HEK293 (cell line): ENCODE data around the gene ARAP1.
A peak's percentile ranks its signal among the peaks of the same experiment; 100 is the strongest.

Experiments
- CTCF ChIA-PET: fragments of 350-600 bp; formaldehyde crosslinking; extraction: SDS; loops from one replicate; lab custom pipeline; 2021; ENCODE audit warnings: antibody characterized with exemption; lab: Yijun Ruan, JAX
- POLR2A ChIA-PET: fragments of 300-600 bp; formaldehyde crosslinking; extraction: SDS; loops from one replicate; lab custom pipeline; 2020; ENCODE audit warnings: antibody characterized with exemption, inconsistent platforms; lab: Yijun Ruan, JAX
- H3K27ac ChIP-seq: fragments of 200-500 bp; sonication (Bioruptor generic); 2 replicates; pipeline ENCODE4 v1.5.1; 2014; ENCODE audit warnings: low read depth, low read length, control low read depth, inconsistent platforms; ENCODE audit errors: extremely low read depth
- H3K36me3 ChIP-seq, 2 experiments: fragments of 200-500 bp in 1 of 2; sonication (Bioruptor generic) in 1 of 2; 1 replicate in 1 of 2; 2 replicates in 1 of 2; pipeline ENCODE4 v1.5.1; 2014 to 2017; ENCODE audit warnings: inconsistent platforms in 2 of 2, low read length in 2 of 2; ENCODE audit not compliant: control insufficient read depth in 2 of 2, insufficient read depth in 1 of 2
- H3K4me1 ChIP-seq: fragments of 200-500 bp; sonication (Bioruptor generic); 2 replicates; pipeline ENCODE4 v1.5.1; 2014; ENCODE audit warnings: mild to moderate bottlenecking, low read length, inconsistent platforms; ENCODE audit not compliant: control insufficient read depth, insufficient read depth
- H3K4me3 ChIP-seq: 2 replicates; pipeline ENCODE4 v1.5.1; 2011; ENCODE audit warnings: low read depth, mild to moderate bottlenecking, control low read depth, low read length, moderate library complexity
- H3K9me3 ChIP-seq: fragments of 200-500 bp; sonication (Bioruptor generic); 2 replicates; pipeline ENCODE4 v1.5.1; 2014; ENCODE audit warnings: low read depth, low read length, inconsistent platforms; ENCODE audit not compliant: control insufficient read depth, insufficient read depth
- GLIS1 ChIP-seq: fragments of 450-650 bp; formaldehyde crosslinking; IDR thresholded peaks from 2 replicates; pipeline ENCODE4 v1.5.1; 2016; ENCODE audit warnings: missing biosample characterization, missing genetic modification characterization
- MYNN ChIP-seq: fragments of 450-650 bp; formaldehyde crosslinking; IDR thresholded peaks from 2 replicates; pipeline ENCODE4 v1.5.1; 2016; ENCODE audit warnings: missing biosample characterization, missing genetic modification characterization, borderline replicate concordance
- PRDM10 ChIP-seq: fragments of 450-650 bp; formaldehyde crosslinking; IDR thresholded peaks from 2 replicates; pipeline ENCODE4 v1.5.1; 2016; ENCODE audit warnings: missing biosample characterization, missing genetic modification characterization
- ZFP37 ChIP-seq: fragments of 450-650 bp; formaldehyde crosslinking; IDR thresholded peaks from 2 replicates; pipeline ENCODE4 v1.5.1; 2016; ENCODE audit warnings: missing biosample characterization, missing genetic modification characterization
- ZFP41 ChIP-seq: fragments of 450-650 bp; formaldehyde crosslinking; IDR thresholded peaks from 2 replicates; pipeline ENCODE4 v1.5.1; 2016; ENCODE audit warnings: missing biosample characterization, missing genetic modification characterization, borderline replicate concordance
- ZNF138 ChIP-seq: fragments of 450-650 bp; formaldehyde crosslinking; IDR thresholded peaks from 2 replicates; pipeline ENCODE4 v1.5.1; 2016; ENCODE audit warnings: missing biosample characterization, missing genetic modification characterization, borderline replicate concordance
- ZNF19 ChIP-seq: fragments of 450-650 bp; formaldehyde crosslinking; IDR thresholded peaks from 2 replicates; pipeline ENCODE4; 2016; ENCODE audit warnings: missing biosample characterization, missing genetic modification characterization, low read depth
- ZNF266 ChIP-seq: fragments of 450-650 bp; formaldehyde crosslinking; IDR thresholded peaks from 2 replicates; pipeline ENCODE4 v1.5.1; 2016; ENCODE audit warnings: missing biosample characterization, missing genetic modification characterization, low read depth
- ZNF274 ChIP-seq, 2 experiments: fragments of 200-500 bp in 1 of 2; fragments of 450-650 bp in 1 of 2; sonication (Bioruptor generic) in 1 of 2; formaldehyde crosslinking in 1 of 2; IDR thresholded peaks; 2 replicates each; pipeline versions ENCODE4 v1.5.1 to v1.6.1; 2014 to 2016; ENCODE audit warnings: borderline replicate concordance in 1 of 2, inconsistent platforms in 1 of 2, low read length in 1 of 2, missing biosample characterization in 1 of 2, missing genetic modification characterization in 1 of 2
- ZNF335 ChIP-seq: fragments of 450-650 bp; formaldehyde crosslinking; conservative IDR thresholded peaks from 2 replicates; pipeline ENCODE4 v1.5.1; 2016; ENCODE audit warnings: missing biosample characterization, missing genetic modification characterization
- ZNF341 ChIP-seq: fragments of 450-650 bp; formaldehyde crosslinking; IDR thresholded peaks from 2 replicates; pipeline ENCODE4; 2016; ENCODE audit warnings: low read depth, missing biosample characterization, missing genetic modification characterization
- ZNF37A ChIP-seq: fragments of 450-650 bp; IDR thresholded peaks from 2 replicates; pipeline ENCODE4 v1.5.1; 2018; ENCODE audit warnings: missing biosample characterization, missing genetic modification characterization
- ZNF513 ChIP-seq: fragments of 450-650 bp; IDR thresholded peaks from 2 replicates; pipeline ENCODE4 v1.5.1; 2018; ENCODE audit warnings: missing biosample characterization, missing genetic modification characterization
- ZNF530 ChIP-seq: fragments of 450-650 bp; formaldehyde crosslinking; IDR thresholded peaks from 2 replicates; pipeline ENCODE4 v1.5.1; 2016; ENCODE audit warnings: low read depth, missing biosample characterization, missing genetic modification characterization
- ZNF544 ChIP-seq: fragments of 450-650 bp; formaldehyde crosslinking; IDR thresholded peaks from 2 replicates; pipeline ENCODE4 v1.5.0; 2017; ENCODE audit warnings: missing biosample characterization, missing genetic modification characterization
- ZNF561 ChIP-seq: fragments of 450-650 bp; IDR thresholded peaks from 2 replicates; pipeline ENCODE4 v1.5.1; 2018; ENCODE audit warnings: missing biosample characterization, missing genetic modification characterization, borderline replicate concordance
- ZNF571 ChIP-seq: fragments of 450-650 bp; formaldehyde crosslinking; IDR thresholded peaks from 2 replicates; pipeline ENCODE4 v1.5.0; 2017; ENCODE audit warnings: missing biosample characterization, missing genetic modification characterization
- ZNF621 ChIP-seq: fragments of 450-650 bp; formaldehyde crosslinking; IDR thresholded peaks from 2 replicates; pipeline ENCODE4 v1.5.1; 2017; ENCODE audit warnings: missing biosample characterization, missing genetic modification characterization
- ZNF658 ChIP-seq: fragments of 450-650 bp; formaldehyde crosslinking; IDR thresholded peaks from 2 replicates; pipeline ENCODE4; 2016; ENCODE audit warnings: missing biosample characterization, missing genetic modification characterization
- ZNF776 ChIP-seq: fragments of 450-650 bp; formaldehyde crosslinking; IDR thresholded peaks from 2 replicates; pipeline ENCODE4 v1.5.0; 2017; ENCODE audit warnings: missing biosample characterization, missing genetic modification characterization, borderline replicate concordance
- ZNF843 ChIP-seq: fragments of 450-650 bp; formaldehyde crosslinking; IDR thresholded peaks from 2 replicates; pipeline ENCODE4 v1.5.1; 2016; ENCODE audit warnings: missing biosample characterization, missing genetic modification characterization
- TF ChIP-seq, protein P1 (sequence below): fragments of 450-650 bp; formaldehyde crosslinking; IDR thresholded peaks from 2 replicates; pipeline ENCODE4 v1.5.1; 2016; ENCODE audit warnings: missing biosample characterization, missing genetic modification characterization, low read depth

ARAP1 gene

GRCh38 chr11:72703267-72704008 lies 48.8 kb downstream of the ARAP1 start (continued):
- TF ChIP-seq ZNF513 (tag by site-specific recombination), result no peak

DNA sequence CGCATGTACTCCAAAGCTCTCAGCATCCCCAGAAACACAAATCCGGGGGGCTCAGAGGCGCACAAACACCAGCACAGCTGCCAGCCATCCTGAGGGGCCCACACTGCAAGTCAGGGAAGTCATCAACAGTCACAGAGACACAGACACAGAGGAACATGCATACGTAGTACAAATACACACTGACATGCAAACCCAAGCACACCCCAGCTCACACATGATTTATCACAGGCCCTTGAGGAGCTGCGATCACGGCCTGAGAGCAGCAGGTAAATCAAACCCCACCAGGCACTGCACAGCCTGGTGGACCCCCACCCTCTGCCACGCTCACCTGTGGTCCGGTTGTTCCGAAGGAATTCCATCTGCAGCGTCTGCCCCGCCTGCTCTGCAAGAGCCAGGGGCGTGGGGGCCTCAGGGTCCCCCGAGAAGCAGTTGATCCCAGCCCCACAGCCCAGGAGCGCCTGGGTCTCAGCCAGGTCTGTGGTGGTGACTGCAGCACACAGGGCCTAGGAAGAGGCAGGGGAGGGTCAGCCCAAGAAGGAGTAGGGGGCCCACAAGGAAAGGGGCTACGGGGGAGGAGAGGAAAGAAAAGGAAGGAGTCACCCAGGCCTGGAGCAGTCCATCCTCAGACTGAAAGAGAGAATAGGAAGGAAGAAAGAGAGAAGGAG lies 49.5 kb downstream of the ARAP1 start:
- H3K4me3 ChIP-seq, result no peak overlapping the region
- H3K27ac ChIP-seq, result no peak overlapping the region
- H3K9me3 ChIP-seq, result no peaks in the 10 kb centered on the region
- H3K4me1 ChIP-seq, result no peaks in the 10 kb centered on the region
- peaks cover 0 to 89% of the 10 kb centered on the region in 2 experiments; a peak in 1 of 3 replicates for H3K36me3 ChIP-seq
- ChIA-PET POLR2A (no interaction called here), CTCF (interaction anchor here (1.5 kb wide), 1 partner anchor 22 kb away, joined by 5 read pairs; no protein-coding TSS in a partner anchor)
- no peak for TF ChIP-seq ZFP41 (tag by site-specific recombination)
- TF ChIP-seq ZNF341, result no peak
- TF ChIP-seq ZNF544 (tag by site-specific recombination), result no peak
- TF ChIP-seq ZNF843 (tag by site-specific recombination), result no peak
- TF ChIP-seq ZNF776 (tag by site-specific recombination), result no peak
- no peak for TF ChIP-seq GLIS1 (tag by site-specific recombination)
- no peak for TF ChIP-seq ZNF19 (tag by site-specific recombination)

DNA sequence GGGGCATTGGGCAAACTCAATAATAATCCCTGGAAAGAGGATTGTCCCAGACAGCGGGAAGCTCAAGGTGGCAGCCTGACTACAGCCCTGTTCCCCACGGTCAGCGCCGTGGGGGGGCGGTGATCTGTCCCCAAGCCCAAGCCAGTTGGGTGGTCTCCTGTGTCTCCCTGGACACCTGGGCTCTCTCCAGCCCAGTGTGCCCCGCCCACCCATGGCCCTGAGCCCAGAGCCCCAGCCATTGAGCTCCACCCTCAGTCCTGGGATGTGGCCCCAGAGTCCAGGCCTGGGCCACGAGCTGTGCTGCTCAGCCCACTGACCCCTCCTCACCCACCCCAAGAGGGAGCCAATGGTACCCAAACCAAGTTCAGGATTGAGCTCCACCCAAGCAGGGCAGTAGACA lies 50.1 kb downstream of the ARAP1 start:
- Histone ChIP-seq H3K4me3 (no peak overlapping the region), H3K9me3 (no peaks in the 10 kb centered on the region), H3K27ac (no peak overlapping the region), H3K36me3 (peaks cover 0 to 89% of the 10 kb centered on the region in 2 experiments; a peak in 1 of 3 replicates), H3K4me1 (no peaks in the 10 kb centered on the region)
- ChIA-PET CTCF (interaction anchor here (1.5 kb wide), 1 partner anchor 23 kb away, joined by 5 read pairs; no protein-coding TSS in a partner anchor), POLR2A (no interaction called here)
- TF ChIP-seq ZNF274 (IDR thresholded peaks at IDR 0.05; ENCODE audit: low read length), result no peak
- no peak for TF ChIP-seq ZNF274 (tag by site-specific recombination; IDR thresholded peaks at IDR 0.05; ENCODE audit: borderline replicate concordance)
- peak; percentile 44; the same call in 1 of the 2 replicates for TF ChIP-seq PRDM10

GRCh38 chr11:72701466-72701865 lies 50.7 kb downstream of the ARAP1 start:
- H3K9me3 ChIP-seq, result no peaks in the 10 kb centered on the region
- CTCF ChIA-PET, result no interaction called here
- H3K36me3 ChIP-seq, result peaks cover 0 to 88% of the 10 kb centered on the region in 2 experiments; a peak in 1 of 3 replicates
- no peaks in the 10 kb centered on the region for H3K4me1 ChIP-seq
- POLR2A ChIA-PET, result no interaction called here
- no peak overlapping the region for H3K27ac ChIP-seq
- H3K4me3 ChIP-seq, result no peak overlapping the region
- TF ChIP-seq ZNF37A (tag by site-specific recombination) (no peak), ZNF266 (tag by site-specific recombination) (no peak), ZNF138 (tag by site-specific recombination) (no peak), ZNF335 (tag by site-specific recombination) (no peak), ZNF776 (tag by site-specific recombination) (no peak), ZNF530 (tag by site-specific recombination) (no peak), ZNF544 (tag by site-specific recombination) (no peak), ZFP37 (tag by site-specific recombination) (no peak), ZNF621 (no peak), MYNN (tag by site-specific recombination) (no peak), ZNF658 (no peak), ZNF571 (tag by site-specific recombination) (no peak), ZNF561 (no peak)
- TF ChIP-seq, protein P1, sequence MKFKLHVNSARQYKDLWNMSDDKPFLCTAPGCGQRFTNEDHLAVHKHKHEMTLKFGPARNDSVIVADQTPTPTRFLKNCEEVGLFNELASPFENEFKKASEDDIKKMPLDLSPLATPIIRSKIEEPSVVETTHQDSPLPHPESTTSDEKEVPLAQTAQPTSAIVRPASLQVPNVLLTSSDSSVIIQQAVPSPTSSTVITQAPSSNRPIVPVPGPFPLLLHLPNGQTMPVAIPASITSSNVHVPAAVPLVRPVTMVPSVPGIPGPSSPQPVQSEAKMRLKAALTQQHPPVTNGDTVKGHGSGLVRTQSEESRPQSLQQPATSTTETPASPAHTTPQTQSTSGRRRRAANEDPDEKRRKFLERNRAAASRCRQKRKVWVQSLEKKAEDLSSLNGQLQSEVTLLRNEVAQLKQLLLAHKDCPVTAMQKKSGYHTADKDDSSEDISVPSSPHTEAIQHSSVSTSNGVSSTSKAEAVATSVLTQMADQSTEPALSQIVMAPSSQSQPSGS (tag by site-specific recombination), result no peak
